GM20000 (cell line): Measurements from ENCODE around the gene ITGAL.

Experiments
- DNase-seq: peaks from one replicate; pipeline ENCODE4 v3.0.0; 2012; ENCODE audit warnings: low spot score
- TF ChIP-seq, protein P1 (sequence below): IDR thresholded peaks from 2 replicates; pipeline ENCODE4 v1.5.1; 2012; ENCODE audit warnings: mild to moderate bottlenecking, control low read depth; ENCODE audit errors: extremely low read depth, missing control alignments

Gene ITGAL

DNA sequence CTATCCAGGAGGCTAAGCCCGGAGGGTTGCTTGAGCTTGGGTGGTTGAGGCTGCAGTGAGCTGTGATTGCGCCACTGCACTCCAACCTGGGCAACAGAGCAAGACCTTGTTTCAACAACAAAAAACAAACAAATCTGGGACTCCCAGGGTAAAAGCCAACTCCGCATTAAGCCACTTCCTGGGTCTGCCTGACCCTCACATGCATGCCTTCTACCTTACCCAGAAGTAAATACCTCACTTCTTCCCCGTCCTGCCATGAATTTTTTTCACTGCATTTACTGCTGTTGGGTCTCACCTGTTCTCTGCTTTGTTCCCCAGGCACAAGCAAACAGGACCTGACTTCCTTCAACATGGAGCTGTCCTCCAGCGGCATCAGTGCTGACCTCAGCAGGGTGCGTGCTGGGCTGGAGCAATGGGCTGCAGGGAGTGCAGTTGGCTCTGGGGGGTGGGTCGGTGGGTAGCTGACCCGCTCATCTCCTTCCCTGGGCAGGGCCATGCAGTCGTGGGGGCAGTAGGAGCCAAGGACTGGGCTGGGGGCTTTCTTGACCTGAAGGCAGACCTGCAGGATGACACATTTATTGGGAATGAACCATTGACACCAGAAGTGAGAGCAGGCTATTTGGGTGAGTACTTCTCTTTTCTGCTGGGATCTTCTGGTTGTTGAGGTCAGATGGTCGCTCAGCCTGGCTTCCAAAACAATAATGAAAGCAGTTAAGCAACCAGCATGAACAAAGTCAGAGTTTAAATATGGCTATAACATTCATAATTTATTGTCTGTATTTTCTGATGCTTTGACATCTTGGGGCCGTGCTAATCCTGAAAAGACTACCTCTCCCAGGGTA is 16.4 kb downstream of the ITGAL start:
- TF ChIP-seq, protein P1, sequence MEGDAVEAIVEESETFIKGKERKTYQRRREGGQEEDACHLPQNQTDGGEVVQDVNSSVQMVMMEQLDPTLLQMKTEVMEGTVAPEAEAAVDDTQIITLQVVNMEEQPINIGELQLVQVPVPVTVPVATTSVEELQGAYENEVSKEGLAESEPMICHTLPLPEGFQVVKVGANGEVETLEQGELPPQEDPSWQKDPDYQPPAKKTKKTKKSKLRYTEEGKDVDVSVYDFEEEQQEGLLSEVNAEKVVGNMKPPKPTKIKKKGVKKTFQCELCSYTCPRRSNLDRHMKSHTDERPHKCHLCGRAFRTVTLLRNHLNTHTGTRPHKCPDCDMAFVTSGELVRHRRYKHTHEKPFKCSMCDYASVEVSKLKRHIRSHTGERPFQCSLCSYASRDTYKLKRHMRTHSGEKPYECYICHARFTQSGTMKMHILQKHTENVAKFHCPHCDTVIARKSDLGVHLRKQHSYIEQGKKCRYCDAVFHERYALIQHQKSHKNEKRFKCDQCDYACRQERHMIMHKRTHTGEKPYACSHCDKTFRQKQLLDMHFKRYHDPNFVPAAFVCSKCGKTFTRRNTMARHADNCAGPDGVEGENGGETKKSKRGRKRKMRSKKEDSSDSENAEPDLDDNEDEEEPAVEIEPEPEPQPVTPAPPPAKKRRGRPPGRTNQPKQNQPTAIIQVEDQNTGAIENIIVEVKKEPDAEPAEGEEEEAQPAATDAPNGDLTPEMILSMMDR, result no peak
- peak; percentile 1 for DNase-seq

DNA sequence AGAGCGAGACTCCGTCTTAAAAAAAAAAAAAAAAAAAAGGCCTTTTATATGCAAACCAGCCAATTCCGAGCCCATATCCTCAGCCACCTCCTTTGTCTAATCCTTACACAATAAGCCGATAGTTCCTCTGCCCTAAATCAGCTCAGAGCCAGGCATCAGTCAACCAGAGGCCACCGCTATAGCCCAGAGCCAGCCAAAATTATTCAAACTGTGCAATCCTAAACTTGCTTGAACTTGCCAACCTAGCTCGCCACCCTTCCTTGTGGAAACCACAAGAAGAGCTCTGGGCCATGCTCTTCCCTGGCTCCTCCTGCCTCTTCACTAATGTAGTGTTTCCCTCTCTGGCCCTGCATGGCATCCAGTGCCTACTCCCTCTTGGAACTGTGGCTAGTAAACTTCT is 17.7 kb downstream of the ITGAL start:
- no peak for DNase-seq
- TF ChIP-seq, protein P1, result no peak

DNA sequence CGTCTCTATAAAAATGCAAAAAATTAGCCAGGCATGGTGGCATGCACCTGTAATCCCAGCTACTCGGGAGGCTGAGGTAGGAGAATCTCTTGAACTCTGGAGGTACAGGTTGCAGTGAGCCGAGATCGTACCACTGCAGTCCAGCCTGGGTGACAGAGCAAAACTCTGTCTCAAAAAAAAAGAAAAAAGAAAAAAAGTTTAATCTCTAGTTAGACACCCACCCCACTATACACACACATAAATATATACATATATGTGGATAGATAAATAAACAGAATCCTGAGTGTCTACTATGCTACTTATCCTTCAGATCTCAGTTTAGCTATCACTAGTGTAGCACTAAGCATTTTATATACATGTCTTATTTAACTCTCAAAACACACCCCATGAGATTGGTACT is 18.7 kb downstream of the ITGAL start:
- no peak for DNase-seq
- TF ChIP-seq, protein P1, result no peak

DNA sequence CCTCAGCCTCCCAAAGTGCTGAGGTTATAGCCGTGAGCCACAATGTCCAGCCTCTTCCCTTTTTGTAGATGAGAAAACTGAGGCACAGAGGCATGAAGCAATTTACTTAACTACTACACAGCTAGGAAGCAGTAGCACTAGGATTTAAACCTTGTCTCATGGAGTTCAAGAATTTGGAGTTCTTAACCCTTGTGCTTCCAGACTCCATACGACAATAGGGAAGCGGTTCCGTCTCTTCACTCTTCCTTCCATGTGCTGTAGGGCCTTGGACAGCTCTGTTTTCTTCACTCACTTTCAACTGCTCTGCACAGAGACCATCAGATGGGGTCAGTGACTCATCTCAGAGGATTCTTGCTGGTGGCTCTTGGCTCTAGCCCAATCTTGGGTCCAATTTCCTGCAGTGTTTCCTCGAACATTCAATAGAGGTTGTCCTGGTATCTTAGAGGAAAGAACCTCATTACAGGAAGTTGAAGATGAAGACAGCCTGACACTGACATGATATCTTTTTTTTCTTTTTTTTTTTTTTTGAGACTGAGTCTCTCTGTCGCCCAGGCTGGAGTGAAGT is 19.3 kb downstream of the ITGAL start:
- TF ChIP-seq, protein P1, result no peak
- DNase-seq, result no peak

DNA sequence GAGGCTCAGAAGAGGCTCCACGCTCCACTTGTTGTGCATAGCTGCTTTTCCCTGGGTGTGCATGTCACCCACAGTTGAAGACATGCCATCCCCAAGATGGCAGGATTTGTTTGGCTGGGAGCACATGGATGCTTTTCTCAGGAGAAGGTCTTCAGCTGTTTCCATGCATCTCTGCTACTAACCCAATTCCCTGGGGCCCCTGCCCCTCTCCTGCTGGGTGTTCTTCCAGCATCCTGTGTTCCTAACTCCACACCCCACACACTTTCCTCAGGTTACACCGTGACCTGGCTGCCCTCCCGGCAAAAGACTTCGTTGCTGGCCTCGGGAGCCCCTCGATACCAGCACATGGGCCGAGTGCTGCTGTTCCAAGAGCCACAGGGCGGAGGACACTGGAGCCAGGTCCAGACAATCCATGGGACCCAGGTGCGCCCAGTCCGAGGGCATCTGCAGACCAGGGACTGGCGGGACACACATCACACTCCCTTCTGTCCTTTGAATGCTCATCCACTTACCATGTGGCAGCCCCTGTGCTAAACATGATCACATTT is 21.5 kb downstream of the ITGAL start:
- DNase-seq, result no peak
- TF ChIP-seq, protein P1, result no peak

DNA sequence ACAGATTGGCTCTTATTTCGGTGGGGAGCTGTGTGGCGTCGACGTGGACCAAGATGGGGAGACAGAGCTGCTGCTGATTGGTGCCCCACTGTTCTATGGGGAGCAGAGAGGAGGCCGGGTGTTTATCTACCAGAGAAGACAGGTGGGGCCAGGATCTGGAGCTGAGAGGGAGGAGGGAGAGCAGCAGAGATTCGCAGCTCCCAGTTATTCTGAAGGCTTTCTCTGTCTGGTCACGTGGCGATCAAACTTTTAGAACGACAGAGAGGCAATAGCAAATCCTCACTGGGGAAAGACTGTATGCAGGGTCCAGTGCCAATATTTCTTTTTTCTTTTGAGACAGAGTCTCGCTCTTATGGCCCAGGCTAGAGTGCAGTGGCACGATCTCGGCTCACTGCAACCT is 22.2 kb downstream of the ITGAL start:
- TF ChIP-seq, protein P1, result no peak
- no peak for DNase-seq

DNA sequence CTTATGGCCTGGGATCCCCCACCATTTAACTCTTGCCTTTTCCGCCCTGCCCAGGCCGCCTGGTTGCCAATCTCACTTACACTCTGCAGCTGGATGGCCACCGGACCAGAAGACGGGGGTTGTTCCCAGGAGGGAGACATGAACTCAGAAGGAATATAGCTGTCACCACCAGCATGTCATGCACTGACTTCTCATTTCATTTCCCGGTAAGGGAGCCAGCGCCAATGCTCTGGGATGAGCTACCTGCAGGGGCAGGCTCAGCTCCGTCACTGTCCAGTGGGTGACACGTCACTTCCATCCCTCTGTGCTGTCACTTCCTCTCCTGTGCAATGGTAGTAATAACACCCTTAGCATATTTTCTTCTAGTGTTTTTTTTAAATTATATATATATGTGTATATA is 26.7 kb downstream of the ITGAL start:
- DNase-seq, result no peak
- TF ChIP-seq, protein P1, result no peak
